Stomach (tissue), 4 donors: ENCODE data around the gene CHRNG.

Experiments
- CTCF ChIP-seq, 7 experiments: fragments of 450-650 bp in 4 of 7; fragments of 200-600 bp in 3 of 7; sonication (generic) in 3 of 7; IDR thresholded peaks; one replicate each; pipeline ENCODE4 v1.5.1; 2016 to 2019; ENCODE audit warnings: antibody characterized with exemption in 7 of 7, control low read depth in 2 of 7, mild to moderate bottlenecking in 1 of 7
- POLR2A ChIP-seq, 4 donors: fragments of 450-650 bp; IDR thresholded peaks; one replicate each; pipeline ENCODE4 v1.6.1; 2016; ENCODE audit warnings: antibody characterized with exemption in 4 of 4, control low read depth in 2 of 4, mild to moderate bottlenecking in 1 of 4, moderate library complexity in 1 of 4

DNA sequence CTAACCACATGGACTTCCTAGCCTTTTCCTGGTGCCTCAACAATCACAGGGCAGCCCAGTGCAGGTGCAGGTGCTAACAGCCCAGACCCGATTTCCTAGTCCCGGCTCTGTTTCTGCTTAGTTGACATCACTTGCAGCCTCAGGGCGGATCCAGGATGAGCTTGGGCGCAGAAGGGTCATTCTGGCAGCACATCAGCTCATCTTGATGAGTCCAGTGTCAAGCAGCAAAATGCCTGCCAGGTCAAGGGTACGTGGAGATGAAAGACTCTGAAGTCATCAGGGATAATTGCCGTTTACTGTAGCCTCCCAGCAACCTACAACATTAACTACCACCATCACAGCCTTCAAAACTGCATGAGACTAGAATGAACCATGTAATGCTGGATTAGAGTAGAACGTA, 54.5 kb downstream of the CHRNG start:
- TF ChIP-seq CTCF (IDR thresholded peaks at IDR 0.05), result no peak
- TF ChIP-seq POLR2A (IDR thresholded peaks at IDR 0.05), result no peak
